ENCODE data around the gene CHD5.

The CHD5 gene

DNA sequence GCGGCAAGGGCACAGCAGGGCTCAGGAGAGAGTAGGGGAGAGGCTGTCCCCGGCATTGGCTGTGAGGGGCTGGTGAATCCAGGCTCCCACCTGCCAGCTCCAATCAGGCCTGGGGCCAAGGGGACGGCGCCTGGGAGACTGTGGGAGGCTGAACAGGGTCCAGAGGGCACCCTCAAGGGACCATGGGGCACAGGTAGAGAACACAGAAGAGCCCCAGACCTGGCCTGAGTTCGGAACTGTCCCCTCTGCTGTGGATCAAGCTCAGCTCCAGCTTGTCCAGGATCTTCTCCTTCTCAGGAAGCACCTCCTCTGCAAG, 67.5 kb downstream of the CHD5 start:
- no peak overlapping the region for H3K4me3 ChIP-seq (ENCODE audit: low read depth, low read length)
- TF ChIP-seq, protein P1, sequence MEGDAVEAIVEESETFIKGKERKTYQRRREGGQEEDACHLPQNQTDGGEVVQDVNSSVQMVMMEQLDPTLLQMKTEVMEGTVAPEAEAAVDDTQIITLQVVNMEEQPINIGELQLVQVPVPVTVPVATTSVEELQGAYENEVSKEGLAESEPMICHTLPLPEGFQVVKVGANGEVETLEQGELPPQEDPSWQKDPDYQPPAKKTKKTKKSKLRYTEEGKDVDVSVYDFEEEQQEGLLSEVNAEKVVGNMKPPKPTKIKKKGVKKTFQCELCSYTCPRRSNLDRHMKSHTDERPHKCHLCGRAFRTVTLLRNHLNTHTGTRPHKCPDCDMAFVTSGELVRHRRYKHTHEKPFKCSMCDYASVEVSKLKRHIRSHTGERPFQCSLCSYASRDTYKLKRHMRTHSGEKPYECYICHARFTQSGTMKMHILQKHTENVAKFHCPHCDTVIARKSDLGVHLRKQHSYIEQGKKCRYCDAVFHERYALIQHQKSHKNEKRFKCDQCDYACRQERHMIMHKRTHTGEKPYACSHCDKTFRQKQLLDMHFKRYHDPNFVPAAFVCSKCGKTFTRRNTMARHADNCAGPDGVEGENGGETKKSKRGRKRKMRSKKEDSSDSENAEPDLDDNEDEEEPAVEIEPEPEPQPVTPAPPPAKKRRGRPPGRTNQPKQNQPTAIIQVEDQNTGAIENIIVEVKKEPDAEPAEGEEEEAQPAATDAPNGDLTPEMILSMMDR (IDR thresholded peaks at IDR 0.05; ENCODE audit: borderline replicate concordance, insufficient read depth, low read depth, low read length), result no peak

DNA sequence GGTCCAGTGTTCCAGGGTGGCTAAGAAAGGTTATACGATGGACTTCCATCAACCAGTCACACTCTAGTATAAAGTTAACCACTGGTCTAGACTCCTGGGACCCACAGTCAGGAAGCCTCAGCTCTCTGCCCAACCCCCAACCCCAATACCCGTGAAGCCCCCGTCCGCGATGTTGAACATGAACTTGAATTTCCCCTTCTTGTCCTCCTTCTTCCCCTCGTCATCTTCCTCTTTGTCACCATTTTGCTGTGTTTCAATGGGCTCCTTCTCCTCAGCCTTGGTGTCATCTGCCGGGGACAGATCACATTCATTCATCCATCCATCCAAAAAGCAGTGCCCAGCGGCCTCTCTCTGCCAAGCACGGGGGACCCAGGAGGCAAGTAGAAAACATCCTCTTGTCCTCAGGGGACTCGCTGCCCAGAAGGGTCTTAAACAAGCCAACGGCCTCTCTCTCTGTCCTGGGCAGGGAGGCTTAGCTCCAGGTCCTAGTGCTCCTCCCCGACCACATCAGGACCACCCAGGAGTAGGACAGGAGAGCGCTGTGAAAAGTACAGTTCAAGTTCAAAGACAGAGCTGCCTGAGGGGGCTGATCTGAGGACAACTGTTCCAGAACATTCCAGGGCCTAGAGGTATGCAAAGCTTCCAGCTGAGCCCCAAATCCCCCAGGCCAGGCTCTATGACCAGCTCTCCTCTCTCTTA, 68.0 kb downstream of the CHD5 start:
- no peak overlapping the region for H3K4me3 ChIP-seq (ENCODE audit: low read depth, low read length)
- TF ChIP-seq, protein P1 (IDR thresholded peaks at IDR 0.05; ENCODE audit: borderline replicate concordance, insufficient read depth, low read depth, low read length), result no peak

DNA sequence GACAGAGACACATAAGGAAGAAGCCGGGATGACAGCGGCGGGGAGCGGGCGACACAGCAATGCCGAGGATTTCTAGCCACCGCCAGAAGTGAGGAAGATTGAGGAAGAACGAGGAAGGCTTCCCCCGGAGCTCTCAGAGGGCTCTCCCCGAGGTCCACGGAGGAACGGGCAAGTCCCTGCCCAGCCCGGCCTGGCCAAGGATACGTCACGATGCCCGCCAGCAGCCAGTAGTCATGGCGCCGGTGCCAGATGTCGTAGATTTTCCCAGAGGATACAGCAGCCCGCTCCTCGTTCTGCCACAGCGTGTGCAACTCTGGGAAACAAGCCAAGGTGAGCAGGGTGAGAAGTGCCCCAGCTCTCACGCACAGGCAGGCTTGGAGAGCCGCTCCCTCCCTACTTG, 68.5 kb downstream of the CHD5 start:
- TF ChIP-seq, protein P1 (IDR thresholded peaks at IDR 0.05; ENCODE audit: borderline replicate concordance, insufficient read depth, low read depth, low read length), result no peak
- no peak overlapping the region for H3K4me3 ChIP-seq (ENCODE audit: low read depth, low read length)

DNA sequence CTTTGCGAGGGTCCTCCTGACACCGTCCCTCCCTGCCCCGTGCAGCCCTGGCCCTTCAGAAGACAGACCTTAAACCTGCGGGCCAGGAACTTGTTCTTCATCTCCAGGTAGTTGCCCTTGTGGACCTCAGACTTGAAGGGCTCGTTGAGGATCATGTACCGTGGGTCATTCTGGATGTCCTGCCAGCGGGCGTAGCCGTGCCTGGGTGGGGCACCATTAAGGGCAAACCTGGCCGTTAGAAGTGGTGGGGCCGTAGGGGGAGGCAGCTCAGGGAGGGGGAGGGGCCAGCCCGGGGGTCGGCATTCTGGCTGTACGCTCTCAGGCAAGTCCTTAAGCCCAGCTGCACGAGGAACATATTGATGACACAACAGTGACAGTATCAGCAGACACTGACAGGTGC, 69.8 kb downstream of the CHD5 start:
- no peak overlapping the region for H3K4me3 ChIP-seq (ENCODE audit: low read depth, low read length)
- TF ChIP-seq, protein P1 (IDR thresholded peaks at IDR 0.05; ENCODE audit: borderline replicate concordance, insufficient read depth, low read depth, low read length), result no peak

DNA sequence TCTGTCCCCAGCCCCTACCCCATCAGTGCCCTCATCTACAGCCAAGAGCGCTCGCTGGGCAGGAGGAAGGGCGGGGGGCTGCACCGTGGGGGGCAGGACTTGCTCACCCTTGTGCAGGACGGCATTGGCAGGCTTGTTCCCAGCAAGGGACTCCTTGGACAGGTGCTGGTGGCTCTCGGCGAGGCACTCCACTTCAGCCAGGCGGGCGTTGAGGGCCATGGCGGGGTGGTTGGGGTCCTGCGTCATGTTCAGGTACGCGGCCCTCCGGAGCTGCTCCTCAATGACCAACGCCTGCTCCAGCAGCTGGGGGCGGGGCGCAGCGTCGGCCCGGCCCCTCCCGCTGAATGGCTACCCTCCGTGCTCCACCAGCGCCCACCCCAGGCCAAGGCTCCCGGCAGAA, 70.4 kb downstream of the CHD5 start:
- no peak overlapping the region for H3K4me3 ChIP-seq (ENCODE audit: low read depth, low read length)
- TF ChIP-seq, protein P1 (IDR thresholded peaks at IDR 0.05; ENCODE audit: borderline replicate concordance, insufficient read depth, low read depth, low read length), result no peak

DNA sequence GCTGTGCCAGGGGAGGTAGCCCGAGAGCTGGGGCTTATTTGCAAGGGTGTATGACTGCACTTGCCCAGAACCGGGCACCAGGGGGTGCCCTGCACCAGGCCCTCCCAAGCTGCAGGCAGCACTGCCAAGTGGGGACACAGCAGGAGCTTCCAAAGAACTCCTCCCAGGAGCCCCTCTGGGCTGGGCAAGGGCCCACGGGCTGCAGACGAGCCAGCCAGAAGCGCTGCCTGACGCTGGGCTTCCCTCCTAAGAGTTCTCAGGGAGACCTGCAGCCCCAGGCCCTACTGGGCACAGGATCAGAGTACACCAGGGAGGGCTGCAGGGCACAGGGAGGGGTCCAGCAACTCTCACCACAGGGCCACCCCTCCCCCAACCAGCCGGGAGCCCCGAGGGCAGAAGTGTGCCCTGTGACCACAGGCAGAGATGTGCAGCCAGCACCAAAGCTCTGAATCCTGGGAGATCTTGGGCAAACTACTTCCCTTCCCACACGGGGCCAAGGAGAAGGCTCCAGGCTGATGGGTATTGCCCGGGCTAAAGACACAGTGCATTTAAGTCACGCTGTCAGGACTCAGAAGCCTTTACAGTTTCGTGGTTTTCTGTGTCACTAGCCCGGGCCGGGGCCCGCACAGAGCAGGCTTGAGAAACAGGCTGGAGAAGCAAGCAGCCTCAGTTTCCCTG, 71.0 kb downstream of the CHD5 start:
- H3K4me3 ChIP-seq (ENCODE audit: low read depth, low read length), result no peak overlapping the region
- TF ChIP-seq, protein P1 (IDR thresholded peaks at IDR 0.05; ENCODE audit: borderline replicate concordance, insufficient read depth, low read depth, low read length), result peak; percentile 72

DNA sequence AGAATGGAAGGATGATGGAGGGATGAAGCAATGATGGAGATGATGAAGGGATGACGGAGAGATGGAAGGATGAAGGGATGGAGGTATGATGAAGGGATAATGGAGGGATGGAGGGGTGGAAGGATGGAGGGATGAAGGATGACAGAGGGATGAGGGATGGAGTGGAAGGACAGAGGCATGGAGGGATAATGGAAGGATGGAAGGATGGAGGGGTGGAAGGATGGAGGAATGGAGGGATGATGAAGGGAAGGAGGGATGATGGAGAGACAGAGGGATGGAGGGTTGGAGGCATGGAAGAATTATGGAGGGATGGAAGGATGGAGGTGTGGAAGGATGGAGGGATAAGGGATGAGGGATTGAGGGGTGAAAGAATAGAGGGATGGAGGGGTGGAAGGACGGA, 71.6 kb downstream of the CHD5 start:
- H3K4me3 ChIP-seq (ENCODE audit: low read depth, low read length), result no peak overlapping the region
- TF ChIP-seq, protein P1 (IDR thresholded peaks at IDR 0.05; ENCODE audit: borderline replicate concordance, insufficient read depth, low read depth, low read length), result no peak

Data from GM12875 (cell line).